GM21526 (cell line): Measurements from ENCODE around the gene OR4A16.

ENCODE experiments used
- ATAC-seq: cut with Tn5 transposase; IDR thresholded peaks from one replicate; pipeline ENCODE4 v1.9.1; 2021; ENCODE audit warnings: moderate library complexity; ENCODE audit not compliant: unreplicated experiment, low FRiP score

Gene OR4A16

GRCh38 chr11:55342901-55343300 lies at the start of gene OR4A16:
TSS of gene OR4A16 (plus strand) at chr11:55343201. CDS start at chr11:55343201, 0 bp downstream.
- no peak for ATAC-seq

- no peak for ATAC-seq
Measured at GRCh38 chr11:55324500-55324899, 18.5 kb upstream of the OR4A16 start.

DNA sequence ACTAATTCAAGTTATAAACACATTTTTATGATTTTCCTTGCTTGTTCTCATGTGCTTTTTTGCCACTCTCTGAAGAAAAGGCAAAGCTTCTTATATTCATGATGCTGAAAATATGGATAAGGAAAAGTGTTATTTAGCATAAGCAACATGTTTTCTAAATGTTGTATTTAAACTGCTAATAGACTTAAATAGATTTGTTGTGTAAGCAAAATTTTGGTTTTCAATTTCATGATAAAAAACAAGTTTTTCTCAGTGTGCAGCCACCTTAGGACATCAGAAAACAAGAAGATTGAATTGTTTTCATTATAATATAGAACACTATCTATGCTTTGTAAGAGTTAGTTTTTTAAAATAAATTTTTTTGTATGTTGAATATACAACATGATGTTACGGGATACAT lies 2.3 kb downstream of the OR4A16 start:
- no peak for ATAC-seq

- no peak for ATAC-seq
Measured at GRCh38 chr11:55349032-55349431, 6.0 kb downstream of the OR4A16 start.

GRCh38 chr11:55357560-55358184 lies 14.7 kb downstream of the OR4A16 start:
- ATAC-seq = no peak

- no peak for ATAC-seq
Measured at GRCh38 chr11:55367674-55368073, 24.7 kb downstream of the OR4A16 start, which contains the start of gene OR4A15. TSS of gene OR4A15 (plus strand) at chr11:55367974. CDS start at chr11:55367974, 0 bp downstream.
